IPS-18c (cell line): ENCODE measurements around the gene LASP1.

ENCODE experiments used
- H3K4me3 ChIP-seq: 2 replicates; pipeline ENCODE4 v1.7.0; 2013; ENCODE audit warnings: low read depth, mild to moderate bottlenecking, low read length, moderate library complexity; ENCODE audit not compliant: insufficient read depth
- H3K9me3 ChIP-seq: one replicate; pipeline ENCODE4 v1.6.1; 2013; ENCODE audit warnings: mild to moderate bottlenecking, low read length, moderate library complexity; ENCODE audit not compliant: control insufficient read depth, insufficient read depth

The LASP1 gene

DNA sequence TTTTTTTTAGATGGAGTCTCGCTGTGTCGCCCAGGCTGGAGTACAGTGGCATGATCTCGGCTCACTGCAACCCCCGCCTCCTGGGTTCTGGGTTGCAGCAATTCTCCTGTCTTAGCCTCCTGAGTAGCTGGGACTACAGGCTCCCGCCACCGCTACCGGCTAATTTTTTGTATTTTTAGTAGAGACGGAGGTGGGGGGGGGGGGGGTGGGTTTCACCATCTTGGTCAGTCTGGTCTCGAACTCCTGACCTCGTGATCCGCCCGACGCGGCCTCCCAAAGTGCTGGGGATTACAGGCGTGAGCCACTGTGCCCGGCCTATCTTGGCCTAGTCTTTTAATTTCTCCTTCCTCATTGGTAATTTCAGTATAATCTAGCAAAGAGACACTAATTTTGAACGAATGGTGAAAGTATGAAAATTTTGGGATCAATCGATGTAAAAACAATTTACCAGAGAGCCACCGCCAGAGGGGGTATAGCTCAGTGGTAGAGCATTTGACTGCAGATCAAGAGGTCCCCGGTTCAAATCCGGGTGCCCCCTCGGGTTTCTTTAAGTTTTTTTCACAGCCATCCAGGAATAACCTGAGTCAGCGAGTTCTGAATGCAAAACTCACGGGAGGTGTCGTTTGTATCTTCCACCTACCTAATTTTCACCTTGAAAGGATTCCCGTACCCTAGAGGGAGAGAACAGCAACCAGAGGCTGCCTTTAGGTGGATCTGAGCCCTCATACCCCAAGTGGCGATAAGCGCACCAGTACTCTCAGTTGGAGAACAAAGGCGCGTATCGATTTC, 2.5 kb upstream of the LASP1 start:
- Histone ChIP-seq H3K4me3 (peak overlapping the region; percentile 99), H3K9me3 (no peaks in the 10 kb centered on the region)

DNA sequence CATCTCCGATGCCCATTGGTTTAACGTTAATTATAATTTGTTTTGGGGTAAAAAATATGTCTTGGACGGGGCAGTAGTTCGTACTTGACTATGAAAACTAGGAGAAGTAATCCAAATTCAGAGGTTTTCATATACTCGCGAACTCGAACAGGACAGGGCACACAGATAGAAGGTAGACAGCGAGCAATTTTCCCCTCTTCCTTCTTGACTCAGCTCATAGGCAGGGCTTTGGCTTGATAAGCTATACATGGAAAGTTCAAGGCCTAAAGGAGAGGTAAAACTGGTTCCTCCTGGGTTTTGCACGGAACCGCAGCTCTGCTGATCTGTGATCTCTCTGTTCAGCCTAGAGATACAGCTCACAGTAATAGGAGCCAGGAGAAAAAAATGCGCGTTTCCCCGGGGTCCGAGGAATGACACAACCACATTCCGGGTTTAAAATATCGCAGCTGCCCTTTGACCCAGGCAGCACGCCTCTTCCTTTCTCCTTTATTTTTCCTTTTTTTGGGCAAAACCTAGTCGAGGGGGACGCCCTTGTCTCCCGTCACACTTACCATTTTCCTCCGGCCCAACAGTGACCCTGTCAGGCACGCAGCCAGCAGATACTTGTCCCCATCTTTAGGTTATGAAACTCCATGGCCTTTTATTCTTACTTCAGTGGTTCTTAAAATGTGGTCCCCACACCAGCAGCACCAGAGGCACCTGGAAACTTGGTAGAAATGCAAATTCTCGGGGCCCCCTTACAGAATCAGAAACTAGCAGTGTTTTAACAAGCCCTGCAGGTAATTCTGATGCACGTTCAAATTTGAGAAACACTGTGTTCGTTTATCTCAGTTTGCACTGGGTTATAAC, 1.7 kb upstream of the LASP1 start:
- H3K4me3 ChIP-seq: peak overlapping the region; percentile 99
- no peaks in the 10 kb centered on the region for H3K9me3 ChIP-seq

DNA sequence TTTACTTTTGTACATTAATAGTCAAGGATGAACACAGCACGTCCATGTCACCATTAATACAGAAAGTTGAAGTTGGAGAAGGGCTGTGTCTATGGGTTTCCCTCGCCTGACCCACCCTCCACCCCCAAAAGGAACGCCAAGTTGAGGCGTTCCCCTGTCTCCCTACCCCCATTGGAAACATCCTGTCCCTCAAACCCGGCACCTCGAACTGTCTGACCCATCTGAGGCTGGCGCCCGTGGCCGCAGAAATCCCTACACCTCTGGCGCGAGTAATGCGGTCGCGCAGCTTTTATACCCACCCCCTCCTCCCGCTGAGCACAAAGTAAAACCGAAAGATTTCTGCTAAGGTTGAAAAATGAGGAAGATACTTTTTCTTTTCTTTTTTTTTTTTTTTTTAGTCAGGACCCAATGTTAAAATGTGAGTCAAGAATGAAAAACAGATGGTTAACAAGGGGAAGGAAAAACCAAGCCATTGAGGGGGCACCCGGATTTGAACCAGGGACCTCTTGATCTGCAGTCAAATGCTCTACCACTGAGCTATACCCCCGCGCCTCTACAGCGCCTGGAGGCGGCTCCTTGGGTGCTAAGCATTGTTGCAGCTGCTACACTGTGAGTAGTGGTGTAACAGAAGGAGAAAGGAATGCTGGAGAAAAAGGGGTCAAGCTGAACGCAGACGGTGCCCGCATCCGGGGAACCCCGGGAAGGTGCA, 887 bp upstream of the LASP1 start:
- Histone ChIP-seq H3K4me3 (peak overlapping the region; percentile 99), H3K9me3 (no peaks in the 10 kb centered on the region)

GRCh38 chr17:38870259-38871165, 654 bp downstream of the LASP1 start:
- no peaks in the 10 kb centered on the region for H3K9me3 ChIP-seq
- H3K4me3 ChIP-seq: peak overlapping the region; percentile 99

DNA sequence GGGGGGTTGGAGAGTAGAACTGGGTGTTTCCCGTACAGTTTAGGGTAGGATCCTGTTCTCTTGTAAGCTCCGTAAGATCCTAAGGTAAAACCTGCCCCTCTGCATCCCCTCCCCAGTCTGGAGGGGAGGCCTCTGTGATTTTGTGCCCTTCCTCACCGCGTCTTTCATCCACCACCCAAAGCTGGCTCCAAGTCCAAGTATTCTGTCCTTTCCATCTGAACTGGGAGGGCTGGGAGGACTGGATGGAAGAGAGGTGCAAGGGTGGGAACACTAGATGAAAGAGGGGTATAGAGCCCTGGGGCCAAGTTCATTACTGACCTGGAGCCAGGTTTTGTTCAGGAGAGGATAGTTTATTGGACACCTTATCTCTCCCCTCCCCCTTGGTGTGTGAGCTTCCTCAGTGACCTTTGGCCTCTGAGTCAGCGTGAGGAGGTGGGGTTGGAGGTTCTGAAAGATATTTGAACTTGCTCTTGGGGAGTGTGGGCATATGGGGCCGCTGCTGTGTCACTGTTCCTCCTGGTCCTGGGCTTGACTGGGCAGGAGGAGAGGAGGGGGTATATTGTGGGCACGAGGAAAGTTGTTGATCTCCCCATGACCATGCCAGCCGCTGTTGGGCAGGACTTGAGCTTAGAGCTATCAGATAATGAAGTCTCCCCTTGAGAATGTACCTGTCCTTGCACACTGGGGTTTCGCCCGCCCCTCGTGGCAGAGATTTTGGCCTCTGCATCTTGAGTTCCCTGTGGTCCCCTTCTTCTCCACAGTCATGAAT, 1.6 kb downstream of the LASP1 start:
- H3K9me3 ChIP-seq: no peaks in the 10 kb centered on the region
- peak overlapping the region; percentile 81 for H3K4me3 ChIP-seq

- H3K4me3 ChIP-seq: peak overlapping the region; percentile 81
- no peaks in the 10 kb centered on the region for H3K9me3 ChIP-seq
Observed at GRCh38 chr17:38872027-38872511, 2.2 kb downstream of the LASP1 start.

GRCh38 chr17:38872671-38873385, 3.0 kb downstream of the LASP1 start:
- H3K4me3 ChIP-seq: no peak overlapping the region

GRCh38 chr17:38873640-38874380, 4.0 kb downstream of the LASP1 start:
- no peak overlapping the region for H3K4me3 ChIP-seq

More at GRCh38 chr17:38872671-38873385, 3.0 kb downstream of the LASP1 start:
- H3K9me3 ChIP-seq: no peaks in the 10 kb centered on the region

DNA sequence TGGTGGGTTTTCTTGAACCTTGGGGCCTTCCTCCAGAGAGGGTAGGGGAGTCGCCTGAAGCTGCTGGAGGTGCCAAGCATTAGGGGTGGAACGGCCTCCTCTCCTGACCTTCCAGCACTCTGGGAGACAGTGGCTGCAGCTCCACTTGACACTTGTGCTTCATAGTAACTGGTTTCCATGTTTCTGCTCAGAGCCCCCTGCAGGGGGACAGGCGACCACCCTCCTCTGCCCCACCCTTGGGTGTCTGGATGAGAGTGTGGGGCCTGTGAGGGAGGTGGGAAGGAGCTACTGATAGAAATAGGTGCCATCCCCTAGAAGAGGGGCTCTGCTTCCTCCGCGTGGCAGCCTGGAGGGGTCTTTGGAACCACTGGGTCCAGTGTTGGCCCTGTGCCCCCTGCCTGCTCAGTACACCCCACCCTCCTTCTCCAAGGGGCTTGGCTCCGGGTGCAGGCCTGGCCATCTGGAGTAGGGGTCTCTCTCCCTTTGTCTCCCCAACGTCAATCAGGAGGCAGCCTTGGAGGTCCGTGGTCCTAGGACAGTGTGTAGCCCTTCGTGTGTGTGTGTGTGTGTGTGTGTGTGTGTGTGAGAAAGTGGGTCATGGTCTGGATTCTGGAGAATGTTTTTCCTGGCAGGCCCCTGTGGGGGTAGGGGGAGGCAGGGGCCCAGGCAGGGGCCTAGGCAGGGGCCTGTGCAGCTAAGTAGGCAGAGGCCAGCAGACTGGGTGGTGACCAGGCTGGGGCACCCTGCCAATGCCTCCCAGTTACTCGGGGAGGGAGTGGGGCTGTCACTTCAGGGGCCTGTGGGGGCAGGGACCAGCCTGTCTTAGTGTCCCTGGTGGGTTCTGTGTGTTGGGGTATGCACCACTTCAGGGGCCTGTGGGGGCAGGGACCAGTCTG, 4.9 kb downstream of the LASP1 start:
- Histone ChIP-seq H3K9me3 (no peaks in the 10 kb centered on the region), H3K4me3 (no peak overlapping the region; the same call in 1 of the 2 replicates)

More at GRCh38 chr17:38873640-38874380, 4.0 kb downstream of the LASP1 start:
- no peaks in the 10 kb centered on the region for H3K9me3 ChIP-seq

- no peaks in the 10 kb centered on the region for H3K9me3 ChIP-seq
Observed at GRCh38 chr17:38875477-38876075, 5.7 kb downstream of the LASP1 start.

DNA sequence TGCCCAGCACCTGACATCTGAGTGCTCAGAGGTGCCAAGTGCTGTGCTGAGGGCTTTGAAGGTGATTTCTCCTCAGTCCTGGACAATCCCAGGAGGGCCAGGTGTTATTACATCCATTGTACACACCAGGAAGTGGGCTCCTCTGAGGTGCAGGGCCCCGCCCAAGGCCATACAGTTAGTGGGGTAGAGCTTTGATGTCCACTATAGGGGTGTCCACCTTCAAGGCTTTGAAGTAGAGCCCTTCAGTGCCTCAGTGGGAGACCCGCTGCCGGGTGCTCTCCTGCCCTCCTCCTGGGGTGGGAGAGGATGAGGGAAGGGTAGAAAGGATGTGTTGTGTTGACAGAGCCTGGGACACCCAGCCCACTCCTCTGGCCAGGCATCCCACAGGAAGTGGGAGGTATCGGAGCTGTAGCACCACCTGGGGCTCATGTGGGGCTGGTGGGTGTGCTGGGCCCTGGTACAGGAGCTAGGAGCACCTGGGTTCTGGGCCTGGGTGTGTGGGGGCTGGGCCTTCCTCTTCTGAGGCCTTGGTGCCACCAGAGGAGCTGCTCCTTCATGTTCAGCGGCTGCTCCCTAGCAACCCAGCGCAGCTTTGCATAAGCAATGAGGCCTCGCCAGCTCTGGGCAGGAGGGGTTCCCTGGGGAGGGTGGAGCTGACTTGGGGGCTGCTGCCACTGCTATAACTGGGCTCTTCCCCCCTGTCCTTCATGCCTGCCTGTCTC, 7.4 kb downstream of the LASP1 start:
- Histone ChIP-seq H3K4me3 (peak overlapping the region; percentile 20; the same call in 1 of the 2 replicates), H3K9me3 (no peaks in the 10 kb centered on the region)

More at GRCh38 chr17:38875477-38876075, 5.7 kb downstream of the LASP1 start:
- H3K4me3 ChIP-seq: no peak overlapping the region

- peak overlapping the region; percentile 41 for H3K4me3 ChIP-seq
- H3K9me3 ChIP-seq: no peaks in the 10 kb centered on the region
Observed at GRCh38 chr17:38879878-38880665, 10.2 kb downstream of the LASP1 start.
